K562 (cell line): Measurements from ENCODE around the gene CLVS2. TPM values are rescaled to one million over a fixed set of nuclear protein-coding genes. Genes with fewer than 3 reads are reported as not detected.

ENCODE experiments used
- FOXP1 ChIP-seq: sonication (generic); formaldehyde crosslinking; IDR thresholded peaks from 2 replicates; pipeline ENCODE4 v1.8.0; 2022; ENCODE audit warnings: mild to moderate bottlenecking, missing genetic modification reagents
- polyA plus RNA-seq, 8 experiments: library from polyadenylated mRNA; depleted of rRNA in 4 of 8; stranded (reverse) in 5 of 8; unstranded in 3 of 8; fragments of >200 nt; fragmentation: Nextera tagmentation in 2 of 8; fragmentation: Illumina TruSeq in 1 of 8; extraction: Ambion mirVana in 2 of 8; extraction: Trizol in 1 of 8; gene quantifications; 2 replicates each; pipeline versions ENCODE4 v1.2.1 to v1.2.3, GENCODE V29; 2011 to 2014; ENCODE audit warnings: inconsistent platforms in 1 of 8, missing spikeins in 1 of 8
- total RNA-seq, 7 experiments: library from RNA; depleted of rRNA in 6 of 7; stranded (reverse); fragments of >200 nt in 6 of 7; fragmentation: Illumina TruSeq in 2 of 7; extraction: Trizol in 2 of 7; gene quantifications; 2 replicates each; pipeline versions ENCODE4 v1.2.1 to v1.2.3, GENCODE V29; 2011 to 2021; ENCODE audit warnings: low replicate concordance in 1 of 7
- TF ChIP-seq, protein P1 (sequence below): IDR thresholded peaks from 2 replicates; pipeline ENCODE4 v1.6.1; 2011; ENCODE audit warnings: borderline replicate concordance, low read depth, mild to moderate bottlenecking, moderate library complexity, low read length; ENCODE audit not compliant: insufficient read depth, poor library complexity, severe bottlenecking
- TF ChIP-seq, protein P2 (sequence below): fragments of 200-600 bp; sonication (generic); IDR thresholded peaks from one replicate; pipeline ENCODE4 v1.6.1; 2012; ENCODE audit warnings: mild to moderate bottlenecking, low read depth, low read length, inconsistent platforms
- TF ChIP-seq, protein P3 (sequence below): fragments of 250-450 bp; sonication (Bioruptor Pico); IDR thresholded peaks from 2 replicates; pipeline ENCODE4 v1.4.0; 2020; ENCODE audit warnings: mild to moderate bottlenecking, moderate library complexity

The CLVS2 gene
- total and polyA plus RNA-seq, 9 of the 15 experiments (the other 6 are each of a cell fraction or from before 2014, with no cell fraction given) = 0.01 to 0.36 (median 0.03) TPM; not detected in 3

DNA sequence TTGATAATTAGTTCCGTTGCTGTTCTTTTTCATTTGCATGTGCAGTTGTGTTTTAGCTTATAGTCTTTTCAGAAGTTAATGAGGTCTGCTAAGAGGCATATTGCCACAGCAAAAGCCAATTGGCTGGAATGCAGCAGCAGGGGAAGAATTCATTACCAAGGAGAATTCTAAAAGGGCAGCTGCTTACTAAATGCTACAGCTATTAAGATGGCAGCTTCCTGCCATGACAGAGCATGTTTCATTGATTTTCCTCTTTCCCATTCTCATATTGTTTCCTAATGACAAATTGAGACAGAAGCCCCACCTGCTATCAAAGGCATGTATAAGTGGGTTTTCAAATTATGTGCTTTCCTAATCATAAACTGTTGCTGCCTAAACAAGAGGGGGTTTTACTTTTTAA is 66.6 kb downstream of the CLVS2 start (continued):
- TF ChIP-seq, protein P1, sequence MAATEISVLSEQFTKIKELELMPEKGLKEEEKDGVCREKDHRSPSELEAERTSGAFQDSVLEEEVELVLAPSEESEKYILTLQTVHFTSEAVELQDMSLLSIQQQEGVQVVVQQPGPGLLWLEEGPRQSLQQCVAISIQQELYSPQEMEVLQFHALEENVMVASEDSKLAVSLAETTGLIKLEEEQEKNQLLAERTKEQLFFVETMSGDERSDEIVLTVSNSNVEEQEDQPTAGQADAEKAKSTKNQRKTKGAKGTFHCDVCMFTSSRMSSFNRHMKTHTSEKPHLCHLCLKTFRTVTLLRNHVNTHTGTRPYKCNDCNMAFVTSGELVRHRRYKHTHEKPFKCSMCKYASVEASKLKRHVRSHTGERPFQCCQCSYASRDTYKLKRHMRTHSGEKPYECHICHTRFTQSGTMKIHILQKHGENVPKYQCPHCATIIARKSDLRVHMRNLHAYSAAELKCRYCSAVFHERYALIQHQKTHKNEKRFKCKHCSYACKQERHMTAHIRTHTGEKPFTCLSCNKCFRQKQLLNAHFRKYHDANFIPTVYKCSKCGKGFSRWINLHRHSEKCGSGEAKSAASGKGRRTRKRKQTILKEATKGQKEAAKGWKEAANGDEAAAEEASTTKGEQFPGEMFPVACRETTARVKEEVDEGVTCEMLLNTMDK = no peak
- TF ChIP-seq FOXP1 (CRISPR knock-in tag) = no peak
- TF ChIP-seq, protein P2, sequence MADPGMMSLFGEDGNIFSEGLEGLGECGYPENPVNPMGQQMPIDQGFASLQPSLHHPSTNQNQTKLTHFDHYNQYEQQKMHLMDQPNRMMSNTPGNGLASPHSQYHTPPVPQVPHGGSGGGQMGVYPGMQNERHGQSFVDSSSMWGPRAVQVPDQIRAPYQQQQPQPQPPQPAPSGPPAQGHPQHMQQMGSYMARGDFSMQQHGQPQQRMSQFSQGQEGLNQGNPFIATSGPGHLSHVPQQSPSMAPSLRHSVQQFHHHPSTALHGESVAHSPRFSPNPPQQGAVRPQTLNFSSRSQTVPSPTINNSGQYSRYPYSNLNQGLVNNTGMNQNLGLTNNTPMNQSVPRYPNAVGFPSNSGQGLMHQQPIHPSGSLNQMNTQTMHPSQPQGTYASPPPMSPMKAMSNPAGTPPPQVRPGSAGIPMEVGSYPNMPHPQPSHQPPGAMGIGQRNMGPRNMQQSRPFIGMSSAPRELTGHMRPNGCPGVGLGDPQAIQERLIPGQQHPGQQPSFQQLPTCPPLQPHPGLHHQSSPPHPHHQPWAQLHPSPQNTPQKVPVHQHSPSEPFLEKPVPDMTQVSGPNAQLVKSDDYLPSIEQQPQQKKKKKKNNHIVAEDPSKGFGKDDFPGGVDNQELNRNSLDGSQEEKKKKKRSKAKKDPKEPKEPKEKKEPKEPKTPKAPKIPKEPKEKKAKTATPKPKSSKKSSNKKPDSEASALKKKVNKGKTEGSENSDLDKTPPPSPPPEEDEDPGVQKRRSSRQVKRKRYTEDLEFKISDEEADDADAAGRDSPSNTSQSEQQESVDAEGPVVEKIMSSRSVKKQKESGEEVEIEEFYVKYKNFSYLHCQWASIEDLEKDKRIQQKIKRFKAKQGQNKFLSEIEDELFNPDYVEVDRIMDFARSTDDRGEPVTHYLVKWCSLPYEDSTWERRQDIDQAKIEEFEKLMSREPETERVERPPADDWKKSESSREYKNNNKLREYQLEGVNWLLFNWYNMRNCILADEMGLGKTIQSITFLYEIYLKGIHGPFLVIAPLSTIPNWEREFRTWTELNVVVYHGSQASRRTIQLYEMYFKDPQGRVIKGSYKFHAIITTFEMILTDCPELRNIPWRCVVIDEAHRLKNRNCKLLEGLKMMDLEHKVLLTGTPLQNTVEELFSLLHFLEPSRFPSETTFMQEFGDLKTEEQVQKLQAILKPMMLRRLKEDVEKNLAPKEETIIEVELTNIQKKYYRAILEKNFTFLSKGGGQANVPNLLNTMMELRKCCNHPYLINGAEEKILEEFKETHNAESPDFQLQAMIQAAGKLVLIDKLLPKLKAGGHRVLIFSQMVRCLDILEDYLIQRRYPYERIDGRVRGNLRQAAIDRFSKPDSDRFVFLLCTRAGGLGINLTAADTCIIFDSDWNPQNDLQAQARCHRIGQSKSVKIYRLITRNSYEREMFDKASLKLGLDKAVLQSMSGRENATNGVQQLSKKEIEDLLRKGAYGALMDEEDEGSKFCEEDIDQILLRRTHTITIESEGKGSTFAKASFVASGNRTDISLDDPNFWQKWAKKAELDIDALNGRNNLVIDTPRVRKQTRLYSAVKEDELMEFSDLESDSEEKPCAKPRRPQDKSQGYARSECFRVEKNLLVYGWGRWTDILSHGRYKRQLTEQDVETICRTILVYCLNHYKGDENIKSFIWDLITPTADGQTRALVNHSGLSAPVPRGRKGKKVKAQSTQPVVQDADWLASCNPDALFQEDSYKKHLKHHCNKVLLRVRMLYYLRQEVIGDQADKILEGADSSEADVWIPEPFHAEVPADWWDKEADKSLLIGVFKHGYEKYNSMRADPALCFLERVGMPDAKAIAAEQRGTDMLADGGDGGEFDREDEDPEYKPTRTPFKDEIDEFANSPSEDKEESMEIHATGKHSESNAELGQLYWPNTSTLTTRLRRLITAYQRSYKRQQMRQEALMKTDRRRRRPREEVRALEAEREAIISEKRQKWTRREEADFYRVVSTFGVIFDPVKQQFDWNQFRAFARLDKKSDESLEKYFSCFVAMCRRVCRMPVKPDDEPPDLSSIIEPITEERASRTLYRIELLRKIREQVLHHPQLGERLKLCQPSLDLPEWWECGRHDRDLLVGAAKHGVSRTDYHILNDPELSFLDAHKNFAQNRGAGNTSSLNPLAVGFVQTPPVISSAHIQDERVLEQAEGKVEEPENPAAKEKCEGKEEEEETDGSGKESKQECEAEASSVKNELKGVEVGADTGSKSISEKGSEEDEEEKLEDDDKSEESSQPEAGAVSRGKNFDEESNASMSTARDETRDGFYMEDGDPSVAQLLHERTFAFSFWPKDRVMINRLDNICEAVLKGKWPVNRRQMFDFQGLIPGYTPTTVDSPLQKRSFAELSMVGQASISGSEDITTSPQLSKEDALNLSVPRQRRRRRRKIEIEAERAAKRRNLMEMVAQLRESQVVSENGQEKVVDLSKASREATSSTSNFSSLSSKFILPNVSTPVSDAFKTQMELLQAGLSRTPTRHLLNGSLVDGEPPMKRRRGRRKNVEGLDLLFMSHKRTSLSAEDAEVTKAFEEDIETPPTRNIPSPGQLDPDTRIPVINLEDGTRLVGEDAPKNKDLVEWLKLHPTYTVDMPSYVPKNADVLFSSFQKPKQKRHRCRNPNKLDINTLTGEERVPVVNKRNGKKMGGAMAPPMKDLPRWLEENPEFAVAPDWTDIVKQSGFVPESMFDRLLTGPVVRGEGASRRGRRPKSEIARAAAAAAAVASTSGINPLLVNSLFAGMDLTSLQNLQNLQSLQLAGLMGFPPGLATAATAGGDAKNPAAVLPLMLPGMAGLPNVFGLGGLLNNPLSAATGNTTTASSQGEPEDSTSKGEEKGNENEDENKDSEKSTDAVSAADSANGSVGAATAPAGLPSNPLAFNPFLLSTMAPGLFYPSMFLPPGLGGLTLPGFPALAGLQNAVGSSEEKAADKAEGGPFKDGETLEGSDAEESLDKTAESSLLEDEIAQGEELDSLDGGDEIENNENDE = no peak
- TF ChIP-seq, protein P3, sequence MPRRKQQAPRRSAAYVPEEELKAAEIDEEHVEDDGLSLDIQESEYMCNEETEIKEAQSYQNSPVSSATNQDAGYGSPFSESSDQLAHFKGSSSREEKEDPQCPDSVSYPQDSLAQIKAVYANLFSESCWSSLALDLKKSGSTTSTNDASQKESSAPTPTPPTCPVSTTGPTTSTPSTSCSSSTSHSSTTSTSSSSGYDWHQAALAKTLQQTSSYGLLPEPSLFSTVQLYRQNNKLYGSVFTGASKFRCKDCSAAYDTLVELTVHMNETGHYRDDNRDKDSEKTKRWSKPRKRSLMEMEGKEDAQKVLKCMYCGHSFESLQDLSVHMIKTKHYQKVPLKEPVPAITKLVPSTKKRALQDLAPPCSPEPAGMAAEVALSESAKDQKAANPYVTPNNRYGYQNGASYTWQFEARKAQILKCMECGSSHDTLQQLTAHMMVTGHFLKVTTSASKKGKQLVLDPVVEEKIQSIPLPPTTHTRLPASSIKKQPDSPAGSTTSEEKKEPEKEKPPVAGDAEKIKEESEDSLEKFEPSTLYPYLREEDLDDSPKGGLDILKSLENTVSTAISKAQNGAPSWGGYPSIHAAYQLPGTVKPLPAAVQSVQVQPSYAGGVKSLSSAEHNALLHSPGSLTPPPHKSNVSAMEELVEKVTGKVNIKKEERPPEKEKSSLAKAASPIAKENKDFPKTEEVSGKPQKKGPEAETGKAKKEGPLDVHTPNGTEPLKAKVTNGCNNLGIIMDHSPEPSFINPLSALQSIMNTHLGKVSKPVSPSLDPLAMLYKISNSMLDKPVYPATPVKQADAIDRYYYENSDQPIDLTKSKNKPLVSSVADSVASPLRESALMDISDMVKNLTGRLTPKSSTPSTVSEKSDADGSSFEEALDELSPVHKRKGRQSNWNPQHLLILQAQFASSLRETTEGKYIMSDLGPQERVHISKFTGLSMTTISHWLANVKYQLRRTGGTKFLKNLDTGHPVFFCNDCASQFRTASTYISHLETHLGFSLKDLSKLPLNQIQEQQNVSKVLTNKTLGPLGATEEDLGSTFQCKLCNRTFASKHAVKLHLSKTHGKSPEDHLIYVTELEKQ (CRISPR knock-in tag) = no peak
- TF ChIP-seq, all 486 proteins: peak for 0
